Liver (tissue), 9 donors: ENCODE measurements around the gene TRMT10B. TPM values are rescaled to one million over a fixed set of nuclear protein-coding genes. Genes with fewer than 3 reads are reported as not detected.
"Not testable (repeated sequence)": the region's sequence is repeated elsewhere in the genome, so short reads cannot be mapped to it uniquely, and the experiment has no call there.

Experiments used
- DNase-seq: peaks from one replicate; pipeline ENCODE4 v3.0.0-alpha.2; 2017; ENCODE audit warnings: low spot score
- H3K27ac ChIP-seq, 2 donors: one replicate each; pipeline ENCODE4 v1.7.0; 2013; ENCODE audit warnings: inconsistent platforms in 2 of 2, low read length in 2 of 2, control low read depth in 1 of 2, low read depth in 1 of 2, mild to moderate bottlenecking in 1 of 2
- H3K27me3 ChIP-seq, 4 donors: one replicate each; pipeline versions ENCODE4 v1.6.1 to v1.7.0; 2013; ENCODE audit warnings: low read length in 3 of 4, inconsistent platforms in 1 of 4, mild to moderate bottlenecking in 1 of 4, moderate library complexity in 1 of 4; ENCODE audit not compliant: control insufficient read depth in 4 of 4, insufficient read depth in 4 of 4
- H3K36me3 ChIP-seq, 4 donors: one replicate each; pipeline versions ENCODE4 v1.6.1 to v1.7.0; 2013; ENCODE audit warnings: low read length in 3 of 4, mild to moderate bottlenecking in 3 of 4, low read depth in 1 of 4, moderate library complexity in 1 of 4; ENCODE audit not compliant: control insufficient read depth in 4 of 4, insufficient read depth in 3 of 4
- H3K4me1 ChIP-seq, 4 donors: one replicate each; pipeline versions ENCODE4 v1.6.1 to v1.7.0; 2013; ENCODE audit warnings: low read length in 3 of 4, mild to moderate bottlenecking in 3 of 4, moderate library complexity in 1 of 4; ENCODE audit not compliant: control insufficient read depth in 4 of 4, insufficient read depth in 4 of 4
- H3K4me3 ChIP-seq, 3 donors: one replicate each; pipeline versions ENCODE4 v1.6.1 to v1.7.0; 2013; ENCODE audit warnings: low read length in 3 of 3, control low read depth in 1 of 3, low read depth in 1 of 3, mild to moderate bottlenecking in 1 of 3
- H3K9ac ChIP-seq, 2 donors: one replicate each; pipeline ENCODE4 v1.7.0; 2013; ENCODE audit warnings: low read length in 2 of 2, mild to moderate bottlenecking in 2 of 2, moderate library complexity in 2 of 2, control low read depth in 1 of 2, low read depth in 1 of 2
- H3K9me3 ChIP-seq, 4 donors: one replicate each; pipeline versions ENCODE4 v1.6.1 to v1.7.0; 2013; ENCODE audit warnings: low read length in 3 of 4; ENCODE audit not compliant: control insufficient read depth in 4 of 4
- ATF3 ChIP-seq: IDR thresholded peaks from 2 replicates; pipeline ENCODE4 v1.6.1; 2016; ENCODE audit warnings: antibody characterized with exemption
- EGR1 ChIP-seq, 2 donors: IDR thresholded peaks; 2 replicates each; pipeline ENCODE4 v1.6.1; 2016 to 2018; ENCODE audit warnings: antibody characterized with exemption in 2 of 2, low read depth in 2 of 2
- FOXA1 ChIP-seq: IDR thresholded peaks from 2 replicates; pipeline ENCODE4 v1.6.1; 2016; ENCODE audit warnings: antibody characterized with exemption
- FOXA2 ChIP-seq: IDR thresholded peaks from 2 replicates; pipeline ENCODE4 v1.6.1; 2016; ENCODE audit warnings: antibody characterized with exemption
- GABPA ChIP-seq, 2 donors: IDR thresholded peaks in 1 of 2; conservative IDR thresholded peaks in 1 of 2; 2 replicates each; pipeline ENCODE4 v1.6.1; 2016; ENCODE audit warnings: antibody characterized with exemption in 2 of 2, mild to moderate bottlenecking in 1 of 2, moderate library complexity in 1 of 2
- HNF4A ChIP-seq, 2 donors: conservative IDR thresholded peaks; 2 replicates each; pipeline ENCODE4 v1.6.1; 2016; ENCODE audit warnings: antibody characterized with exemption in 2 of 2, mild to moderate bottlenecking in 2 of 2
- HNF4G ChIP-seq: IDR thresholded peaks from 2 replicates; pipeline ENCODE4 v1.6.1; 2016; ENCODE audit warnings: antibody characterized with exemption
- JUND ChIP-seq, 2 donors: IDR thresholded peaks; 2 replicates each; pipeline ENCODE4 v1.6.1; 2016; ENCODE audit warnings: antibody characterized with exemption in 2 of 2
- MAX ChIP-seq: IDR thresholded peaks from 2 replicates; pipeline ENCODE4 v1.6.1; 2016; ENCODE audit warnings: antibody characterized with exemption
- NR2F2 ChIP-seq: IDR thresholded peaks from 2 replicates; pipeline ENCODE4 v1.6.1; 2016; ENCODE audit warnings: antibody characterized with exemption
- RAD21 ChIP-seq, 2 donors: IDR thresholded peaks; 2 replicates each; pipeline ENCODE4 v1.6.1; 2016; ENCODE audit warnings: antibody characterized with exemption in 2 of 2, mild to moderate bottlenecking in 2 of 2
- REST ChIP-seq: IDR thresholded peaks from 2 replicates; pipeline ENCODE4 v1.6.1; 2016; ENCODE audit warnings: antibody characterized with exemption, mild to moderate bottlenecking
- RXRA ChIP-seq, 2 donors: IDR thresholded peaks; 2 replicates each; pipeline ENCODE4 v1.6.1; 2017 to 2018; ENCODE audit warnings: antibody characterized with exemption in 2 of 2, mild to moderate bottlenecking in 1 of 2
- SP1 ChIP-seq: IDR thresholded peaks from 2 replicates; pipeline ENCODE4 v1.6.1; 2018; ENCODE audit warnings: antibody characterized with exemption, mild to moderate bottlenecking
- TAF1 ChIP-seq: conservative IDR thresholded peaks from 2 replicates; pipeline ENCODE4 v1.6.1; 2016; ENCODE audit warnings: antibody characterized with exemption, mild to moderate bottlenecking
- YY1 ChIP-seq: IDR thresholded peaks from 2 replicates; pipeline ENCODE4 v1.6.1; 2016; ENCODE audit warnings: antibody characterized with exemption, mild to moderate bottlenecking
- WGBS: extraction: QIAGEN DNeasy Blood & Tissue Kit; methylation state at CpG from one replicate; pipeline ENCODE4 v1.1.7; 2013; 5-methylcytosine and 5-hydroxymethylcytosine counted together
- polyA plus RNA-seq, 2 donors: library from polyadenylated mRNA; stranded (reverse) in 1 of 2; unstranded in 1 of 2; fragments of 200-250 nt in 1 of 2; fragments of >200 nt in 1 of 2; fragmentation: Nextera tagmentation in 1 of 2; extraction: Ambion mirVana in 1 of 2; gene quantifications; one replicate each; pipeline versions ENCODE4 v1.2.1 to v1.2.3, GENCODE V29; 2013 to 2015
- total RNA-seq, 2 donors: library from RNA; depleted of rRNA; stranded (reverse); fragments of >200 nt; gene quantifications; one replicate each; pipeline ENCODE4 v1.2.3, GENCODE V29; 2014
- TF ChIP-seq, protein P1 (sequence below): IDR thresholded peaks from 2 replicates; pipeline ENCODE4 v1.6.1; 2016; ENCODE audit warnings: antibody characterized with exemption
- TF ChIP-seq, protein P2 (sequence below): fragments of 150-350 bp; IDR thresholded peaks from 2 replicates; pipeline ENCODE4 v1.5.1; 2017; ENCODE audit warnings: improper control_type of control experiment, low read depth, low read length; ENCODE audit not compliant: missing input control
- donor health status: healthy.
- donor health status: healthy.
- donor health status: healthy.
- donor health status: healthy.
- donor health status: healthy.

The TRMT10B gene
- total and polyA plus RNA-seq, 4 donors = 1.9 to 3.9 (median 2.1) TPM

DNA sequence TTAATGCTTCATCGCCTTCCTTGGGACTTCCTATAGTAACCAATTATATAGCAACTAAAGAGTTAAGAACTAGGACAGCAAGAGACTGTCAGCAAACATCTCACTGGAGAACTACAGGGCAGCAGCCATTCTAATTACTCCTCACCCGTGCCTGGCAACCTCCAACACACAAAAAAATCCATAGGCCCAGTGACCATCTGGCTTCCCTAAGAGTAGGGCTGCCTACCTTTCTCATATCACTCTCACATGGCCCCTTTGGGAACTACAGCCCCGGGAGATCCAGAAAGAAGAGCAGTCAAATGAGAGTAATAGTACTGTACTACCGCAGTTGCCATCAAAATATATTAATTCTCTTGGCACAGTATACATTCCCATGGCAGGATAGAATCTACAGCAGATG, 52.7 kb downstream of the TRMT10B start:
- Histone ChIP-seq H3K9ac (no peak overlapping the region), H3K27me3 (no peaks in the 10 kb centered on the region), H3K27ac (no peak overlapping the region), H3K4me3 (no peak overlapping the region), H3K36me3 (peaks cover 0 to 2% (median 0%) of the 10 kb centered on the region in 4 donors), H3K9me3 (no peaks in the 10 kb centered on the region), H3K4me1 (peaks cover 2 to 18% (median 16%) of the 10 kb centered on the region in 4 donors)
- WGBS = 76% methylated on average over 4 of the region's 4 CpGs
- no peak for DNase-seq
- no peak for TF ChIP-seq TAF1
- no peak for TF ChIP-seq HNF4G
- no peak for TF ChIP-seq ATF3
- TF ChIP-seq EGR1 (IDR thresholded peaks at IDR 0.05; ENCODE audit: low read depth in 2 of 2) = no peak
- no peak for TF ChIP-seq YY1
- TF ChIP-seq GABPA (IDR thresholded peaks at IDR 0.05 in 1 of 2, conservative IDR thresholded peaks at IDR 0.05 in 1 of 2) = no peak
- no peak for TF ChIP-seq FOXA2
- no peak for TF ChIP-seq MAX
- TF ChIP-seq JUND (IDR thresholded peaks at IDR 0.05) = no peak
- TF ChIP-seq RXRA (IDR thresholded peaks at IDR 0.05) = no peak
- no peak for TF ChIP-seq NR2F2
- no peak for TF ChIP-seq SP1
- TF ChIP-seq HNF4A (conservative IDR thresholded peaks at IDR 0.05) = no peak
- TF ChIP-seq, protein P1, sequence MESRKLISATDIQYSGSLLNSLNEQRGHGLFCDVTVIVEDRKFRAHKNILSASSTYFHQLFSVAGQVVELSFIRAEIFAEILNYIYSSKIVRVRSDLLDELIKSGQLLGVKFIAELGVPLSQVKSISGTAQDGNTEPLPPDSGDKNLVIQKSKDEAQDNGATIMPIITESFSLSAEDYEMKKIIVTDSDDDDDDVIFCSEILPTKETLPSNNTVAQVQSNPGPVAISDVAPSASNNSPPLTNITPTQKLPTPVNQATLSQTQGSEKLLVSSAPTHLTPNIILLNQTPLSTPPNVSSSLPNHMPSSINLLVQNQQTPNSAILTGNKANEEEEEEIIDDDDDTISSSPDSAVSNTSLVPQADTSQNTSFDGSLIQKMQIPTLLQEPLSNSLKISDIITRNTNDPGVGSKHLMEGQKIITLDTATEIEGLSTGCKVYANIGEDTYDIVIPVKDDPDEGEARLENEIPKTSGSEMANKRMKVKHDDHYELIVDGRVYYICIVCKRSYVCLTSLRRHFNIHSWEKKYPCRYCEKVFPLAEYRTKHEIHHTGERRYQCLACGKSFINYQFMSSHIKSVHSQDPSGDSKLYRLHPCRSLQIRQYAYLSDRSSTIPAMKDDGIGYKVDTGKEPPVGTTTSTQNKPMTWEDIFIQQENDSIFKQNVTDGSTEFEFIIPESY = no peak
- TF ChIP-seq, protein P2, sequence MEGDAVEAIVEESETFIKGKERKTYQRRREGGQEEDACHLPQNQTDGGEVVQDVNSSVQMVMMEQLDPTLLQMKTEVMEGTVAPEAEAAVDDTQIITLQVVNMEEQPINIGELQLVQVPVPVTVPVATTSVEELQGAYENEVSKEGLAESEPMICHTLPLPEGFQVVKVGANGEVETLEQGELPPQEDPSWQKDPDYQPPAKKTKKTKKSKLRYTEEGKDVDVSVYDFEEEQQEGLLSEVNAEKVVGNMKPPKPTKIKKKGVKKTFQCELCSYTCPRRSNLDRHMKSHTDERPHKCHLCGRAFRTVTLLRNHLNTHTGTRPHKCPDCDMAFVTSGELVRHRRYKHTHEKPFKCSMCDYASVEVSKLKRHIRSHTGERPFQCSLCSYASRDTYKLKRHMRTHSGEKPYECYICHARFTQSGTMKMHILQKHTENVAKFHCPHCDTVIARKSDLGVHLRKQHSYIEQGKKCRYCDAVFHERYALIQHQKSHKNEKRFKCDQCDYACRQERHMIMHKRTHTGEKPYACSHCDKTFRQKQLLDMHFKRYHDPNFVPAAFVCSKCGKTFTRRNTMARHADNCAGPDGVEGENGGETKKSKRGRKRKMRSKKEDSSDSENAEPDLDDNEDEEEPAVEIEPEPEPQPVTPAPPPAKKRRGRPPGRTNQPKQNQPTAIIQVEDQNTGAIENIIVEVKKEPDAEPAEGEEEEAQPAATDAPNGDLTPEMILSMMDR = no peak
- TF ChIP-seq REST = no peak
- TF ChIP-seq RAD21 (IDR thresholded peaks at IDR 0.05) = no peak
- TF ChIP-seq FOXA1 = no peak

DNA sequence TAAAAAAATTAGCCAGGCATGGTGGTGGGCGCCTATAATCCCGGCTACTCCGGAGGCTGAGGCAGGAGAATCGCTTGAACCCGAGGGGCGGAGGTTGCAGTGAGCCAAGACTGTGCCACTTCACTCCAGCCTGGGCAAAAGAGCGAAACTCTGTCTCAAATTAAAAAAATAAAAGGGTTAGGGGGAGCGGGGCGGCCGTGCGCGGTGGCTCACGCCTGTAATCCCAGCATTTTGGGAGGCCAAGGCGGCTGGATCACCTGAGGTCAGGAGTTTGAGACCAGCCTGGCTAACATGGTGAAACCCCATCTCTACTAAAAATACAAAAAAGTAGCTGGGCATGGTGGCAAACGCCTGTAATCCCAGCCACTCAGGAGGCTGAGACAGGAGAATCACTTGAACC, 56.1 kb downstream of the TRMT10B start:
- 98% methylated on average over 15 of the region's 15 CpGs for WGBS
- not testable (repeated sequence) for H3K4me1 ChIP-seq, H3K27me3 ChIP-seq, H3K36me3 ChIP-seq, H3K27ac ChIP-seq, H3K9me3 ChIP-seq, DNase-seq, H3K4me3 ChIP-seq, H3K9ac ChIP-seq
